Skin epidermis (tissue), 12 donors: ENCODE measurements around the gene EPHB2.

Source experiments
- H3K27ac ChIP-seq, 21 experiments: fragments of 200-600 bp; sonication (generic) in 11 of 21; one replicate each; pipeline ENCODE4 v1.5.0; 2020; ENCODE audit warnings: mild to moderate bottlenecking in 3 of 21, inconsistent platforms in 2 of 21, moderate library complexity in 2 of 21
- H3K4me3 ChIP-seq, 7 experiments: fragments of 200-600 bp; sonication (generic) in 2 of 7; one replicate each; pipeline ENCODE4 v1.5.0; 2020; ENCODE audit warnings: inconsistent platforms in 2 of 7, mild to moderate bottlenecking in 2 of 7, moderate library complexity in 1 of 7

Gene EPHB2

DNA sequence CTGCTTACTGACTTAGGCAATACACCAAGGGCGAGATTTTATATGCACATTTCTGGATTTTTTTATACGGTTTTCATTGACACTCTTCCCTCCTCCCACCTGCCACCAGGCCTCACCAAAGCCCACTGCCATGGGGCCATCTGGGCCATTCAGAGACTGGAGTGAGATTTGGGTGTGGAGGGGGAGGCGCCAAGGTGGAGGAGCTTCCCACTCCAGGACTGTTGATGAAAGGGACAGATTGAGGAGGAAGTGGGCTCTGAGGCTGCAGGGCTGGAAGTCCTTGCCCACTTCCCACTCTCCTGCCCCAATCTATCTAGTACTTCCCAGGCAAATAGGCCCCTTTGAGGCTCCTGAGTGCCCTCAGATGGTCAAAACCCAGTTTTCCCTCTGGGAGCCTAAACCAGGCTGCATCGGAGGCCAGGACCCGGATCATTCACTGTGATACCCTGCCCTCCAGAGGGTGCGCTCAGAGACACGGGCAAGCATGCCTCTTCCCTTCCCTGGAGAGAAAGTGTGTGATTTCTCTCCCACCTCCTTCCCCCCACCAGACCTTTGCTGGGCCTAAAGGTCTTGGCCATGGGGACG lies 204.1 kb downstream of the EPHB2 start:
- H3K4me3 ChIP-seq = no peak overlapping the region
- H3K27ac ChIP-seq = no peak overlapping the region

DNA sequence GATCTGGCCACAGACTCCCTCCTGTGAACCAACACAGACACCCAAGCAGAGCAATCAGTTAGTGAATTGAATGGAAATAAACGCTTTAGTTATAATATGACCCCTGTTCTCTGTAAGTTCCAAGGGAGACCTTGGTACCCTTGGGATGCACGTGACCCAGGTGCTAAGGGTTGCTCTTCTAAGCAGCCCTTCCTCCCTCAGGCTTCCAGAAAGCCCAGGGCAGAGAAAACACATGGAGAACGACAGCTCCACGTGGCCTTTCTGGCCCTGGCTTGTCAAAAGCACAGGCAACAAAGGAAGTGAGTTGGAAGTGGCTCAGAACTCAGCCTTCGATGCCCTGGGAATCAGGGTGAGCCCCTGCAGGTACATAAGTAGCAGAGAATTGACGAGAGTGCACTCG lies 204.6 kb downstream of the EPHB2 start:
- no peak overlapping the region for H3K27ac ChIP-seq
- H3K4me3 ChIP-seq = no peak overlapping the region

DNA sequence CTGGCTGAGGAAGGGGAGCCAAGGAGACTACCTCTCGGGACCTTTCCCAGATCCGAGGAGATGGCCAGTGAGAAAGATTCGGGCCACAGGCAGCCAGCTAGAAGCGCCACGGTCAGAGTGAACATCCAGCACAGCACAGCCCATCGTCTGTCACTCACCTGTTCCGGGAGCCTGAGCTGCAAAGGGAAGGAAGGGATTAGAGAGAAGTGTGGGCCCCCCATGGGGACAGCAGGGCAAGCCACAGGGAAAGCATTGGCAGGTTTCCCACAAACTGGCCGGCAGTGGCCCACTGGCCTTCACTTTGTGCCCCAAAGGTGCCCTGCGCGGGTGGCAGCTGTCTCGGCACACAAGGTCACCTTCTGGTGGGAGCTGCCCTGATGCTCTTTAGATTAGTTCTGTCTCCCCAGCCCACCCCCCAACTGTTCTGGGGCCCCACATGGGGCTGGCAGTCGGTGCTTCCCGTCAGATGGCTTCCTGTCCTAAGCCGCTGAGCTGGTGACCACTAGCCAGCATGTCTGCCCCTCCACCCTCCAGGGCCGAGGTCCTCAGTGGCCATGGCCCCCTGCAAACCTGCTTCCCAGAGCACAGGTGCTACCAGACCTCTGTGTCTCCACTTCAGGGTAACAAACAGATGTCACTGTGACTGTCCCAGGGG lies 205.3 kb downstream of the EPHB2 start:
- H3K27ac ChIP-seq = no peak overlapping the region
- H3K4me3 ChIP-seq = no peak overlapping the region

DNA sequence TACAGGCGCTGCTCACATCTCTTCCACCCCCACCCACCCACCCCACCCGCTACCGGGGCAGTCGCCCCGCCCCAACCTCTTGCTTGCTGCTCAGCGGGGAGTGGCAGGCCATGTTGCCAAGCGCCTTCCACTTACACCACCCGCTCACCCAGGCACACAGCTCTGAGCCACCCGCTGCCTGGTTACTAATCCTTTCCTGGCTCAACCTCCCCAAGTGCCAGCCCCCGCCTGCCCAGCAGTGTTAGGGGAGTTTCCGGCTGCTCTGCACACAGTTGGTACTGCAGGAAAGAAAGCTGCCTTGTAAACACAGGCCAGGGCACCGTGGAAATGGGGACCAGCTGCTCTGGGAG lies 205.8 kb downstream of the EPHB2 start:
- no peak overlapping the region for H3K27ac ChIP-seq

DNA sequence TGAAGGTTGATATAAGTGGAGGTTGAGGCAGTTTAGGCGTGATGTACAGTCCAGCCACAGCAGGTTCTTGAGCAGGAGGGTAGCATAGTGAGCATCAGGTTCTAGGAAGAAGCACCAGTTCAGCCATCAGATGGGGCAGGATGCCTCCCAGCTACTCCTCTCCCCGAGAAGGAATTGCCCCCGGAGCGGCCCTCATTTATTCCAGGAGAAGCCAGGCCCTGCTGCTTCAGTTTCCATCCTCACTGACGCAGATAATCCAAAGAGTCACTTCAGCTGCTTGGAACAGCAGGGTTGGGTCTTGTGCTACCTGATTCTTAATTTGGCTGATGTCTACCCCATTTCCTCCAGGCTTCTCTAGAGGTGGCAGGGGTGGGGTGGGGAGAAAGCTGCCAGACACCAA lies 207.3 kb downstream of the EPHB2 start:
- Histone ChIP-seq H3K27ac (no peak overlapping the region), H3K4me3 (no peak overlapping the region)

More for the DNA sequence above, 205.8 kb downstream of the EPHB2 start:
- no peak overlapping the region for H3K4me3 ChIP-seq

DNA sequence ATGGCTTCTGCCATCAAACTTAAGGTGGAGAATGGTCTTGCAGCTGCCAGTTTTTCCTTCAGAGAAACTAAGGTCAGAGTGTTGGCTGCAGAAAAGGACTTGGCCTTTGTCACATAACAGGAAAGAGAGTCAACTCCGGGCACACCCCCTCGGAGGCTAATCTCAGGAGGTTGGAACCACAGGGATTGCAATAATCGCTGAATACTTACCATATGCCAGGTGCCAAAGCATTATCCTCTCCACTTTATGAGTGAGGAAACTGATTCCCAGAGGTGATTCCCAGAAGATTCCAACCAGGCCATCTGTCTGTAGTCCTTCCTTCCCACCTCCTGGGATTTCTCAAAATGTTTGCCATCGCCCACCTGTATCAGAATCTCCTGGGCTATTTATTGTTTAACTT lies 208.0 kb downstream of the EPHB2 start:
- Histone ChIP-seq H3K4me3 (no peak overlapping the region), H3K27ac (no peak overlapping the region)

DNA sequence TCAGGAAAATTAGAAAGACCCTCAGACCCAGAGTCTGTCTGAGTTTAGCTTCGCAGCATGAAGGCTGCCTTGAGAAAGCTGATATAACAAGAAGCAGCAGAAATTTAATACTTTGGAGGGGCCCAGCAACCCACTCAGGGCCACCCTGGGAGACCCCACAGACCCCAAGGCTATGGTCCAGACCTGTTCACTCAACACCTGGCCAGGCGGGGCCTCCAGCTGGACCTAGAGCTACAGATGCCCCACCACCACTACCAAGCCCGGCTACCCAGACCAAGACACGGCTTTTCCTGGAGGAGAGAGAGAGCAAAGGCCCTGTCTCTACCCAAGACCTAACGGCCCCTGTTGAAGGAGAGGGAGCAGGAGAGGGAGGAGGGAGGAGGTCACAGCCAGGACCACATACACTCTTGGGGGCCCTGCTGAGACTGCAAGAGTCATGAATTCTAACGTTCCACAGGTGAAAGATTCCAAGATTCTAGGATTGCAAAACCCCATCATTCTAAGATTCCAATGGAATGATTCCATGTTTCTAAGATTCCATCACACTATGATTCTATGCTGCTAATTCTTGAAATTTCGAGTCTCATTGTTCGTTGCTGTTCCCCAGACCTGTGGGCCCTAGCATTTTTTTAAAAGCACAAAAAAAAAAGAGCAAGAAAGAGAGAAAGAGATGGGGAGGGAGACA lies 208.8 kb downstream of the EPHB2 start:
- no peak overlapping the region for H3K27ac ChIP-seq
- no peak overlapping the region for H3K4me3 ChIP-seq

DNA sequence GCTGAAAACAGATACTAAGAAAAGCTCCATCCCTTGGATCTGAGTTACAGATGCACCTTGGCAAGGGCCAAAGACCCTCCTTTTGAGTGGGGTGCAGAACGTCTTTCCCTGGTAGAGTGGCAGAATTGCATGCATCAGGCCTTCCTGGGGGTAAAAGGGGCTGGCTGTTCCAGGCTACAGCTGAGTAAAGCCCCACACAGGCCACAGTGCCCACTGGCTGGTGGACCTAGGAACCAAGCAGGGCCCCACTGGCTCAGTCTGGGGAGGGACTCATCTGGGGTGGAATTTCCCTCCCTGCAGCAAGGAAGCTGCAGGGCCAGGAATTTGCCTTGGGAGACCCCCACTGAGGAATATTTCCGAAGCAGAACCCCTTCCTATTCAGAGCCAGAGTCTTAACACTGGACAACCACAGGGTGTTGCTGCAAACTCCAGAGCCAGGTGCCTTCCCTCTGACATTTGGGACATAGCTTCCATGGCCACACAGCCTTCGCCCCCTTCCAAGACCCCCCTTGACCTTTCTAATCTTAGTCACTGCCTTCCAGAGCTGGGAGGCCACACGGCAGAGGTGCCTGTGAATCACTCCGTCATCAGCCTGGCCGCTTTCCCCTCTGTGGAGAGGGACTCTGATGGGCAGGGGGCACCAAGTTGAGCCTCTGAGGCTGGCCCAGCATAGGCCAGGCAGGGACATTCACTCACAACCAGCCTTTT lies 209.5 kb downstream of the EPHB2 start:
- no peak overlapping the region for H3K27ac ChIP-seq
- H3K4me3 ChIP-seq = no peak overlapping the region

DNA sequence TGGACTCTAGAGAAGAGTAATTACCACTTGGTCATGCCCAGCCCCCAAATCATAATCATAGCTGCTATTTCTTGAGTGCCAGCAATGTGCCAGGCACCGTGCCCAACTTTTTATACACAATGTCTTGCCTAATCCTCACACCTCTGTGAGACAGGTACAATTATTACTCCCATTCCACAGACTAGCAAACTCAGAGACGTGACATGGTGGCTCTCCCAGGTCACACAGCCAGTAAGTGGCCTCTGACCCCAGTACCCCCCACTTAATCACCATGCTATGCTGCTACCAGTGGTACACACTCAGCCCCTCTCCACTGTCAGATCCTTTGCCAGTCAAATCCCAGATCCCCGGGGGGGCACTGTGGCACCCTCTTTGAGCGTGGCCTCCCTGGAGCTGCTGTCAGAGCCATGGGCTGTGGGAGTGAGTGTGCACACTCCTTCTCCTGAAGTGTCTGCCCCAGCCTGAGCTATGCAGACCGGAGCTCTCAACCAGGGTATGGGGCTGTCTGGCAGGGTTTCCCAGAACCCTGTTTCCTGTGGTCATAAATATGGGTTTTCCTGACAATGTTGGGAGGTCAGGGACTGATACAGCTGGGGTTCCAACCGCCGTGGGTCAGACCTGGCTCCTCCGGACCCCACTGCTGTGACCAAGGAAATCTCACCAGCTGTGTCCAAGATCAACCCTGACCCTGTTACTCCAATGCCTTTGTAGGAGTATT lies 210.3 kb downstream of the EPHB2 start:
- H3K4me3 ChIP-seq = no peak overlapping the region
- H3K27ac ChIP-seq = no peak overlapping the region

DNA sequence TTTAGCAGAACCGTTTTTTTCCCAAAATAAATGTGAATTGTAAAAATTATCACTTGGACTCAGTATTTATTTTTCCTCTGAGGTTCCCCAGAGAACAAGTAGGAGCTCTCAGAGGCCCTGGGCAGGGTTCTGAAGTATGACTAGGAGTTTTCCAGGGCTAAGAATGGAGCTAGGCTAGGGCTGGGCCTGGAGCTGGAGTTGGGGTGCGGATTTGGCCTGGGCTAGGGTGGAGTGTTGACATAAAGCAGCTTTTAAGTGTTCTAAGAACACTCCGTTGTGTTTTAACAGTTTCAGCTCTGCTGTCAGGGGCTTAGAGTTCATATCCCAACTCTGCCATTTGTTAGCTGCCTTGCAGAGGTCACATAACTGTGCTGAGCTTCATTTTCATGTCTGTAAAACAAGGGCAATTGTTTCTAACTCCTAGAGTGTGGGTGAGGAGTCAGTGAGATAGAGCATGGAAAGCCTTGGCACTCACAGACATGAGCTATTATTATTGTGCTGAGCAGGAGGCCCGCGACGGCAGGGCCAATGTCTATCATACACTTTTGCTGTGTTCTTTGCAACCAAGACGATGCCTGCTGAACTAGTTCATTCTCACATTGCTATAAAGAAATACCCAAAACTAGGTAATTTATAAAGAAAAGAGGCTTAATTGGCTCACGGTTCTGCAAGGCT lies 210.9 kb downstream of the EPHB2 start:
- Histone ChIP-seq H3K4me3 (no peak overlapping the region), H3K27ac (no peak overlapping the region)

DNA sequence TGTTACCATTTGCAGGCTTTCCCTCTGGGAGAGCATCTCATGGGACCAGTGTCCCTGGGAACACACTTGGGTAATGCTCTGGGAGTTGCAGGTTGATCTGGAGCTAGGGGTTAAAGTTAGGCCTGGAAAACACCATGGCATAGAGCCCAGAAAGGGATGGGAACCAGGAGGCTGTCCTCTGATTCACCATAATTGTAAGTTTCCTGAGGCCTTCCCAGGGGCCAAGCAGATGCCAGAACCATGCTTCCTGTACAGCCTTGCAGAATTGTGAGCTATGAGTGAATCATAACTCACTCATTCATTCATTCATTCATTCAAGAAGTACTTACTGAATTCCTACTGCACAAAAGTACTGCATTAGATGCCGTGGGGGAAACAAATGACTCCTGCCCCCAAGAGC lies 212.0 kb downstream of the EPHB2 start:
- Histone ChIP-seq H3K27ac (no peak overlapping the region), H3K4me3 (no peak overlapping the region)

DNA sequence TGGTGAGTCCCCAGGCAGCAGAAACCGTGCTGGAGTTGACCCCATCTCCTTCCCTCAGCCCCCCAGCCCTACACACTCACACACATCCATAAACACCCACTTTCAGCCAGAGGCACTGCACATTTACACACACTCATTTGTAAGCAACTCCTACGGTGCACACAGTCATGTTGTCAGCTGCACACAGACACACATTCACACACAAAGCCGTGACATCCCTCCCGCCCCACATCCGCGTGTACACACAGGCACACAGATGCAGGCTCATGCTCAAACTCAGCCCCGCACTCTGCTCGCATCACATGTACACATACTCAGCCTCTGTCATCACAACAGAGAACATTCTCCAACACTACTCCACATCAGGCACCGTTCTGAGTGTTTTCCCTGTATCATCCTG lies 214.5 kb downstream of the EPHB2 start:
- Histone ChIP-seq H3K4me3 (no peak overlapping the region), H3K27ac (no peak overlapping the region)

DNA sequence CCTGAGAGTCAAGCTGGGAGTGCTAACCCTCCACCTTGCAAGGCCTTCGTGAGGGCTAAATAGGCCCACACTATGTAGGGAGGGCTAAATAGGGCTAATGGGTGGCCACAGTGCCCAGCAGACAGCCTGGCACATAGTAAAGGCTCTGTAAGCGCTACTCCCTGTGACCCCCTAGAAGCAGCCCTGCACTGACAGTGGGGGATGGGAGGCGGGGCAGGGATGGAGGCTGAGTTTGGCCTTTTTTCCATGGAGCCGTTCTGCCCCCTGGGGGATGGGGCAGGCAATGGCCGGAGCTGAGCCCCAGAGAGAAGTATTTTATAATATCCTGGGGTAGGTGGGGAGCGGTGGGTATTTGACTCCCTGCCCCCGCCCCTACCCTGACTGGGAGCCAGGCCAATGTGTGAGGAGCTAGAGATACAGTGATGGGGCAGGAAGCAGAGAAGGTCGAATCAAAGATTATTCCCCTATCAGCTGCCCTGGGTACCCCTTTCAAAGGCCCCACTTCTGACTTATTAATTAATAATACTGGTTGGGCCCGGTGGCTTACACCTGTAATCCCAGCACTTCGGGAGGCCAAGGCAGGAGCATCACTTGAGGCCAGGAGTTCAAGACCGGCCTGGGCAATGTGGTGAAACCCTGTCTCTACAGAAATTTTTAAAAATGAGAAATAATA lies 219.7 kb downstream of the EPHB2 start:
- no peak overlapping the region for H3K27ac ChIP-seq
- H3K4me3 ChIP-seq = no peak overlapping the region

DNA sequence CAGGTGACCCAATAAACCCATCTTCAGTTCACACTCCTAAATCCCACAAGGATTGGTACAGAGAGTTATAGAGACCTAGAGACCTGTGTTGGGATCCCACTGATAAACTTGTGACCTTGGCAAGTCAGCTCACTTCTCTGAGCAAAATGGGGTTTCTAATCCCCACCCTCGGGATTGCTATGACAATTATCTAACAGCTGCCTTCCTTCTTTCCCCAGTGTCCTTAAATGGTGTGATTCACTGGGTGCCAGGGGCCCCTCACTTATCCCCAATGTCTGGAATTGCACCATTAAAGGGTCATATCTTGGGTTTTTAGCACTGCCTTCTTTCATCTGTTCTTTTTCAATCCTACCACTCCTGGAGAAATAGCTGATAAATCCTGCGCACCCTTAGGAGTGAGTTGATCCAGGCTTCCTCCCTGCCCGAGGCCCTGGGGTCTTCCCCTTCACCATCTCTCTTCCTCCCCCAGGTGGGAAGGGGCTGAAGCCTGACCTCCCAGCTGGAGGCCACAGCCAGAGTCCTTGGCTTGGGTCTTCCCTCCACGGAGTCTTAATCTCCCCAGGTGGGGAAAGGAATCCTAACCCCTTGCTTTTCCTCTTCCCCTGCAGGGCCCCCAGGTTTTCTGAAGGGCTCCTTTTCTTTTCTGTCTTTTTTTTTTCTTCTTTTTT lies 222.3 kb downstream of the EPHB2 start:
- no peak overlapping the region for H3K27ac ChIP-seq

DNA sequence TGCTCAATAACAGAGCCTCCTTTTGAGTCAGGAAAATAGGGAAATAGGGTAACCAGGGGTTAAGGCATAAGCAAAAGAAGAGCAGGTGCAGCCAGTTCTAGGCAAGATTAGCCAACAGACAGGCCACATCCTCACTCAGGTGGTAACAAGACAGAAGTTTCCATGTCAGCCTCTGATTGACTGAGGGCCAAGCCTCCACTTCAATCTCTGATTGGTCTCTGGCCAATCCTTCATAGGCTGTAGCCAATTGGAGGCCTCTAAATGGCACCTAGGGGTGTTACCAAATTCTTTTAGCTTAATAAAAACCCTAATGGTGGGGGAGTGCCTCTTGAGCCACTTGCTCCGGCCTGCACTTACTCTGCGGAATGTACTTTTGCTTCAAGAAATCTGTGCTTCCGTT lies 224.8 kb downstream of the EPHB2 start:
- Histone ChIP-seq H3K27ac (no peak overlapping the region), H3K4me3 (no peak overlapping the region)

More for the DNA sequence above, 222.3 kb downstream of the EPHB2 start:
- no peak overlapping the region for H3K4me3 ChIP-seq

DNA sequence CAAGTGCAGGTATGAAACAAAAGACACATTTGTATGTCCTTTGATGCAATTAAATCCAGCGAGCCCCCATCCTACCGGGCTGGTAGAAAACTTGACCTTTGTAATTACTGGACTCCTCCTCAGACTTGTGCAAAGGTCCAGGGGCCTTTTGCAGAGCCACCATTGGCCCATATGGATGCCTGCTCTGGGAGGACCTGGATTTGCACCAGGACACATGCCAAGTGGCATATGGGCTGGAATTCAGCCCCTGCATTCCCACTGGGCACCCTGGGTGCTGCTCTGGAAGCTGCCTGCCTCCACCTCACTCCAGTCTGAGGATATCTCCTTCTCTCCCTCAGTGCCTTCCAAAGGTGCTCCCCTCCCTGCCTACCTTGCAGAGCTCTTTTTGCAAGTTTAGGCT lies 226.0 kb downstream of the EPHB2 start:
- no peak overlapping the region for H3K27ac ChIP-seq
- H3K4me3 ChIP-seq = no peak overlapping the region

DNA sequence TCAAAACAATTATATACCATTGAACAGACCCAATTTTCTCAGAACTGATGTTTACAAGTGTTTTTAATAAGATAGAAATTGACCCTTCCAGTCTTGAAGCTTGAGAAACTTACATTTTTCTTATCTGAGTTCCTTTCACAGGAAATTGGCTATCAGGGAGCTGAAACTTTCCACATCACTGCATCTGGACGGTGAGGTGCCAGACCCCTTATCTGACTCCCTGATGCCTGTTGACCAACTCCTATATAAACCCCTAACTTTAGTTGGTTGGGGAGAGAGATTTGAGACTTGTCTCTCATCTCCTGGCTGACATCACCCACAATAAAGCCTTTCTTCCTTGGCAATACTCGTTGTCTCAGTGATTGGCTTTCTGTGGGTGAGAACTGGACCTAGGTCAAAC lies 230.6 kb downstream of the EPHB2 start:
- H3K27ac ChIP-seq = no peak overlapping the region

DNA sequence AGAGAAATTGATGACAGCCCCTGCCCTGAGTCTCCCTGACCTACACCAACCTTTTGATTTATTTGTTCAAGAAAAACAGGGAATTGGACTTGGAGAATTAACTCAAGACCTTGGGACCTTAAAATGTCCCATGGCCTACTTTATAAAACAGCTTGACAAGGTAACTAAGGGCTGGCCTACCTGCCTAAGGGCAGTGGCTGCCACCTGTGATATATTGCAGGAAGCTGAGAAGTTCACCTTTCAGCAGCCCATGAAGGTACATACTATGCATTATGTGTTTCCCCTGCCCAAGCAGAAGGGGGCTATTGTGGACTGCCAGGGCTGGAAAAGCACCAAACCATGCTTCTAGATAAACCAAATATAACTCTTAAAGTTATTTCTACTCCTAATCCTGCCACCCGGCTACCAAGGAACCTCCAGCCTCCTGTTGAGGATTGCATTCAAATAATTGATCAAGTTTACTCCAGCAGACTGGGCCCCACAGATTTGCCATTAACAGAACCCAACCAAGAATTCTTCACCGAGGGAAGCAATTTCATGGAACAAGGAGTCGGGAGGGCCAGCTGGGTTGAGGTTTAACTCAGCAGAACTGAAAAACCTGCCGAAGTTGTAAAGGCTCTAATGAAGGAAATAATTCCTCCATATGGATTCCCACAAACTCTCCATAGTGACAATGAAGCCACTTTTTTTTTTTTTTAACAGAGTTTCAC lies 233.9 kb downstream of the EPHB2 start:
- Histone ChIP-seq H3K4me3 (no peak overlapping the region), H3K27ac (no peak overlapping the region)

More for the DNA sequence above, 230.6 kb downstream of the EPHB2 start:
- H3K4me3 ChIP-seq = no peak overlapping the region
